B cell (primary cell): ENCODE data around the gene RIMKLB. TPM values are rescaled to one million over a fixed set of nuclear protein-coding genes. Genes with fewer than 3 reads are reported as not detected.

ENCODE experiments used
- ATAC-seq: fragments of 200-7000 bp; cut with Tn5 transposase; one replicate; pipeline ENCODE4 v1.10.0; 2021; ENCODE audit warnings: low read depth, mild to moderate bottlenecking, moderate number of reproducible peaks, moderate library complexity
- CTCF ChIA-PET: fragments of 350-600 bp; sonication (Branson Sonifier 250); formaldehyde crosslinking; loops from one replicate; lab custom pipeline; 2021; ENCODE audit warnings: antibody characterized with exemption, inconsistent platforms; lab: Charles Lee
- POLR2A ChIA-PET: fragments of 350-600 bp; sonication (Branson Sonifier 250); formaldehyde crosslinking; loops from one replicate; lab custom pipeline; 2021; ENCODE audit warnings: antibody characterized with exemption; lab: Charles Lee
- DNase-seq: peaks from one replicate; pipeline ENCODE4 v3.0.0; 2013
- H2AFZ ChIP-seq: 2 replicates; pipeline ENCODE4 v1.6.1; 2012; ENCODE audit warnings: mild to moderate bottlenecking, low read depth, low read length; ENCODE audit not compliant: insufficient read depth, poor library complexity, severe bottlenecking
- H3K27ac ChIP-seq, 2 donors: 1 replicate in 1 of 2; 2 replicates in 1 of 2; pipeline ENCODE4 v1.5.1; 2012 to 2013; ENCODE audit warnings: low read length in 2 of 2, mild to moderate bottlenecking in 2 of 2, moderate library complexity in 1 of 2
- H3K27me3 ChIP-seq, 4 experiments: fragments of 200-600 bp in 1 of 4; sonication (generic) in 1 of 4; replicated peaks in 1 of 4; 1 replicate in 2 of 4; 2 replicates in 2 of 4; pipeline versions ENCODE4 v1.6.1 to v1.7.0; 2013 to 2016; ENCODE audit warnings: low read length in 3 of 4, mild to moderate bottlenecking in 2 of 4, mixed read lengths in 1 of 4, moderate library complexity in 1 of 4; ENCODE audit not compliant: insufficient read depth in 4 of 4, control insufficient read depth in 3 of 4; ENCODE audit errors: control extremely low read depth in 1 of 4
- H3K36me3 ChIP-seq, 2 experiments: replicated peaks in 1 of 2; 1 replicate in 1 of 2; 2 replicates in 1 of 2; pipeline versions ENCODE4 v1.6.1 to v1.7.1; 2013; ENCODE audit warnings: low read length in 1 of 2; ENCODE audit not compliant: insufficient read depth in 2 of 2, control insufficient read depth in 1 of 2; ENCODE audit errors: control extremely low read depth in 1 of 2, extremely low read depth in 1 of 2
- H3K4me1 ChIP-seq, 2 donors: fragments of 200-600 bp in 1 of 2; sonication (generic) in 1 of 2; 1 replicate in 1 of 2; 2 replicates in 1 of 2; pipeline versions ENCODE4 v1.5.1 to v1.6.1; 2013 to 2017; ENCODE audit warnings: low read length in 2 of 2; ENCODE audit not compliant: control insufficient read depth in 2 of 2, insufficient read depth in 2 of 2
- H3K4me2 ChIP-seq: replicated peaks from 2 replicates; pipeline ENCODE3; 2012; ENCODE audit warnings: mild to moderate bottlenecking, low read depth, low read length; ENCODE audit not compliant: poor library complexity, severe bottlenecking
- H3K4me3 ChIP-seq, 5 experiments: fragments of 200-600 bp in 1 of 5; sonication (generic) in 1 of 5; 1 replicate in 3 of 5; 2 replicates in 2 of 5; pipeline versions ENCODE4 v1.5.1 to v1.7.0; 2011 to 2016; ENCODE audit warnings: low read length in 4 of 5, mild to moderate bottlenecking in 4 of 5, low read depth in 2 of 5, control low read depth in 1 of 5, moderate library complexity in 1 of 5; ENCODE audit not compliant: insufficient read depth in 1 of 5; ENCODE audit errors: control extremely low read depth in 1 of 5, extremely low read depth in 1 of 5
- H3K79me2 ChIP-seq: fragments of 200-600 bp; sonication (generic); one replicate; pipeline ENCODE4 v1.6.0; 2016; ENCODE audit warnings: low read length; ENCODE audit not compliant: control insufficient read depth, insufficient read depth
- H3K9ac ChIP-seq: fragments of 200-600 bp; sonication (generic); 2 replicates; pipeline ENCODE4 v1.6.1; 2017; ENCODE audit warnings: mild to moderate bottlenecking, low read length, moderate library complexity
- H3K9me3 ChIP-seq, 3 donors: one replicate each; pipeline versions ENCODE4 v1.6.1 to v1.7.1; 2013; ENCODE audit warnings: low read length in 2 of 3; ENCODE audit not compliant: control insufficient read depth in 2 of 3, insufficient read depth in 1 of 3; ENCODE audit errors: control extremely low read depth in 1 of 3
- H4K20me1 ChIP-seq: 2 replicates; pipeline ENCODE4 v1.6.0; 2012; ENCODE audit warnings: mild to moderate bottlenecking, low read length; ENCODE audit not compliant: insufficient read depth, control insufficient read depth, poor library complexity, severe bottlenecking
- H3K27ac Mint-ChIP-seq: one replicate; pipeline ENCODE4 v1.8.0; 2021; ENCODE audit warnings: mixed read lengths
- H3K27me3 Mint-ChIP-seq: one replicate; pipeline ENCODE4 v1.8.0; 2021; ENCODE audit warnings: mixed read lengths
- H3K4me1 Mint-ChIP-seq: one replicate; pipeline ENCODE4 v1.8.0; 2021; ENCODE audit warnings: mixed read lengths
- H3K4me3 Mint-ChIP-seq: one replicate; pipeline ENCODE4 v1.8.0; 2021; ENCODE audit warnings: mixed read lengths
- H3K9me3 Mint-ChIP-seq: one replicate; pipeline ENCODE4 v1.8.0; 2022; ENCODE audit warnings: mixed read lengths; ENCODE audit not compliant: insufficient read depth
- CTCF ChIP-seq: fragments of 200-600 bp; IDR thresholded peaks from one replicate; pipeline ENCODE4 v1.8.0; 2022; ENCODE audit warnings: antibody characterized with exemption, mild to moderate bottlenecking
- EZH2 ChIP-seq: IDR thresholded peaks from 2 replicates; pipeline ENCODE4 v1.6.1; 2012; ENCODE audit warnings: borderline replicate concordance, low read depth, mild to moderate bottlenecking, moderate library complexity, low read length; ENCODE audit not compliant: insufficient read depth, poor library complexity, severe bottlenecking
- WGBS: methylation state at CpG from one replicate; pipeline ENCODE4 v1.1.5; 2013; ENCODE audit warnings: missing lambda C conversion rate; ENCODE audit not compliant: insufficient coverage; 5-methylcytosine and 5-hydroxymethylcytosine counted together
- intact Hi-C: fragments of 100-400 bp; cut with micrococcal nuclease; formaldehyde crosslinking; loops from one replicate; pipeline ENCODE4 v1.10.0; 2022
- polyA plus RNA-seq: library from polyadenylated mRNA; depleted of rRNA; stranded (reverse); fragments of >200 nt; gene quantifications from 2 replicates; pipeline ENCODE4 v1.2.3, GENCODE V29; 2012
- total RNA-seq, 2 donors: library from RNA; stranded (reverse); fragments of 120-200 nt in 1 of 2; gene quantifications; 1 replicate in 1 of 2; 2 replicates in 1 of 2; pipeline versions ENCODE4 v1.2.3 to v1.2.4, GENCODE V29; 2013 to 2022

Gene RIMKLB
- total and polyA plus RNA-seq, 2 donors (not counting 1 experiment from before 2014, with no cell fraction given): 27.8 to 54.2 TPM

GRCh38 chr12:8817856-8818255 lies 120.1 kb downstream of the RIMKLB start:
- H3K27me3 ChIP-seq: no peaks in the 10 kb centered on the region
- no peaks in the 10 kb centered on the region for H3K36me3 ChIP-seq
- Mint-ChIP-seq H3K27ac (no peak overlapping the region), H3K27me3 (no peaks in the 10 kb centered on the region), H3K4me3 (no peak overlapping the region), H3K4me1 (peaks cover 2% of the 10 kb centered on the region), H3K9me3 (no peaks in the 10 kb centered on the region)
- H3K9me3 ChIP-seq: no peaks in the 10 kb centered on the region
- no peak overlapping the region for H3K4me3 ChIP-seq
- intact Hi-C loops: no loop called here
- H4K20me1 ChIP-seq: no peaks in the 10 kb centered on the region
- H3K27ac ChIP-seq: no peak overlapping the region
- no peak for ATAC-seq
- ChIA-PET CTCF (no interaction called here), POLR2A (no interaction called here)
- no peaks in the 10 kb centered on the region for H3K4me1 ChIP-seq
- no CpG with 5 or more reads among the region's 1 CpG for WGBS
- TF ChIP-seq EZH2: no peak
- no peak overlapping the region for H3K4me2 ChIP-seq
- H3K79me2 ChIP-seq: no peaks in the 10 kb centered on the region
- H3K9ac ChIP-seq: no peak overlapping the region
- H2AFZ ChIP-seq: no peak overlapping the region
- DNase-seq: no peak

- H3K27ac ChIP-seq: no peak overlapping the region
- H3K9me3 ChIP-seq: no peaks in the 10 kb centered on the region
- H3K9me3 Mint-ChIP-seq: no peaks in the 10 kb centered on the region
- H3K4me3 ChIP-seq: no peak overlapping the region
- H3K36me3 ChIP-seq: no peaks in the 10 kb centered on the region
- H3K27me3 Mint-ChIP-seq: no peaks in the 10 kb centered on the region
- no peak overlapping the region for H3K4me2 ChIP-seq
- ATAC-seq (no peak), DNase-seq (no peak)
- 91% methylated on average over 1 of the region's 2 CpGs for WGBS
- H3K4me1 ChIP-seq: no peaks in the 10 kb centered on the region
- ChIA-PET CTCF (no interaction called here), POLR2A (no interaction called here)
- TF ChIP-seq EZH2: no peak
- TF ChIP-seq CTCF: no peak
- no peak overlapping the region for H3K4me3 Mint-ChIP-seq
- intact Hi-C loops: no loop called here
- H2AFZ ChIP-seq: no peak overlapping the region
- H3K79me2 ChIP-seq: no peaks in the 10 kb centered on the region
- H3K4me1 Mint-ChIP-seq: peaks cover 2% of the 10 kb centered on the region
- no peak overlapping the region for H3K27ac Mint-ChIP-seq
- H3K9ac ChIP-seq: no peak overlapping the region
- no peaks in the 10 kb centered on the region for H4K20me1 ChIP-seq
- no peaks in the 10 kb centered on the region for H3K27me3 ChIP-seq
Measured at GRCh38 chr12:8818526-8818925, 120.7 kb downstream of the RIMKLB start.
